LNCaP clone FGC (cell line): ENCODE measurements around the gene EXOC6.
A peak's percentile ranks its signal among the peaks of the same experiment; 100 is the strongest.
"Not testable (repeated sequence)": the region's sequence is repeated elsewhere in the genome, so short reads cannot be mapped to it uniquely, and the experiment has no call there.

Experiments used
- DNase-seq: peaks from one replicate; pipeline ENCODE4 v3.0.0-alpha.2; 2011; ENCODE audit warnings: low read depth
- H3K4me3 ChIP-seq: 2 replicates; pipeline ENCODE4 v1.5.1; 2011; ENCODE audit warnings: mild to moderate bottlenecking, low read depth, low read length, control low read depth
- TF ChIP-seq, protein P1 (sequence below): IDR thresholded peaks from 2 replicates; pipeline ENCODE4 v1.5.1; 2012; ENCODE audit warnings: mild to moderate bottlenecking; ENCODE audit not compliant: control insufficient read depth, insufficient read depth; ENCODE audit errors: extremely low read depth

EXOC6 gene

DNA sequence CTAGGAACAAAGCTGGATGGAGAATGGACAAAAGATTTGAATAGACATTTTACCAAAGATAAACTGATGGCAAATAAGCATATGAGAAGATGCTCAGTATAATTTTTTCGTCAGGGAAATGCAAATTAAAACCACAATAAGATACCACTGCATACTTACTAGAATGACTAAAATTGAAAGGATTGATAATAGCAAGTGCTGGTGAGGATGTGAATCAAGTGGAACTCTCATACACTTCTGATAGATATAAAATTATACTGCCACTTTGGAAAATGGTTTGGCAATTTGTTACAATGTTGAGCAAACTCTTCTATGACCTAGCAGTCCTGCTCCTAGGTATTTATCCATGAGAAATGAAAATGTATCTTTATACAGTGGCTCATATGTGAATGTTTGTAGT is 83.3 kb downstream of the EXOC6 start:
- TF ChIP-seq, protein P1, sequence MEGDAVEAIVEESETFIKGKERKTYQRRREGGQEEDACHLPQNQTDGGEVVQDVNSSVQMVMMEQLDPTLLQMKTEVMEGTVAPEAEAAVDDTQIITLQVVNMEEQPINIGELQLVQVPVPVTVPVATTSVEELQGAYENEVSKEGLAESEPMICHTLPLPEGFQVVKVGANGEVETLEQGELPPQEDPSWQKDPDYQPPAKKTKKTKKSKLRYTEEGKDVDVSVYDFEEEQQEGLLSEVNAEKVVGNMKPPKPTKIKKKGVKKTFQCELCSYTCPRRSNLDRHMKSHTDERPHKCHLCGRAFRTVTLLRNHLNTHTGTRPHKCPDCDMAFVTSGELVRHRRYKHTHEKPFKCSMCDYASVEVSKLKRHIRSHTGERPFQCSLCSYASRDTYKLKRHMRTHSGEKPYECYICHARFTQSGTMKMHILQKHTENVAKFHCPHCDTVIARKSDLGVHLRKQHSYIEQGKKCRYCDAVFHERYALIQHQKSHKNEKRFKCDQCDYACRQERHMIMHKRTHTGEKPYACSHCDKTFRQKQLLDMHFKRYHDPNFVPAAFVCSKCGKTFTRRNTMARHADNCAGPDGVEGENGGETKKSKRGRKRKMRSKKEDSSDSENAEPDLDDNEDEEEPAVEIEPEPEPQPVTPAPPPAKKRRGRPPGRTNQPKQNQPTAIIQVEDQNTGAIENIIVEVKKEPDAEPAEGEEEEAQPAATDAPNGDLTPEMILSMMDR, result no peak
- no peak for DNase-seq
- no peak overlapping the region for H3K4me3 ChIP-seq

DNA sequence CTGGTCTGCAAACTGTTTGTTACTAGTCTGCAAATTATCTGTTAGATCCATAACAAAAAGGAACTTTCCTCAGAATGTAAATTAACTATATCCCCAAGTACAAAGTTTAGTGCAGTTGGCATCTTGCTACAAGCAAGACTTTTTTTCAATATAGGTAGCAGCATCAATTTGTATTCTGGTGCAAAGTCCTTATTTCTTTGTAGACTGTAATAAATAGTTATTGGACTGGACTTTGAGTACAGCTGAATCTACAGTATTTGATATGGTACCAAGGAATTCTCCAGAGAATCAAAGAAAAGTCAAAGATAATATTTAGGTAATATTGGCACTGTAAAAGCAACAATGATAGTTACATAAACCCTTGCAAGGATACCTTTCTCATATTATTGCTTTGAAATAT is 89.6 kb downstream of the EXOC6 start:
- no peak overlapping the region for H3K4me3 ChIP-seq
- no peak for DNase-seq
- TF ChIP-seq, protein P1, result no peak

DNA sequence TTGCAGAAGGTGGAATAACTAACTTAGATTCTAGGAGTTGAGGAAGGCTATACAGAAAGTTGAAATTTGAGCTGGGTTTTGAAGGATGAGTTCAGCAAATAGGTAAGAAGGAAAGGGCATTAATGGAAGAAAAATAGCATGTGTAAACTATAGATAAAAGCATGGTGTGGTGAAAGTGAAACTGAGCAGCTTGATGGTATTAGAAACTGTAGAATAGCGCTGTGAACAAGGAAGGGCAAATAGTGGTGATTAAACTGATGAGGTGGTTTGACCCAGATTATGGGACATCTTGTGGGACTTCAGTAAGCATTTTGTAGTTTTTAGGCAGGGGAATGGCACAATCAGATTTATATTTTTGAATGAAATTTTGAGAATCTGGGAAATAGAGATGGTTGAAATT is 90.5 kb downstream of the EXOC6 start:
- no peak overlapping the region for H3K4me3 ChIP-seq
- no peak for DNase-seq
- TF ChIP-seq, protein P1, result no peak

DNA sequence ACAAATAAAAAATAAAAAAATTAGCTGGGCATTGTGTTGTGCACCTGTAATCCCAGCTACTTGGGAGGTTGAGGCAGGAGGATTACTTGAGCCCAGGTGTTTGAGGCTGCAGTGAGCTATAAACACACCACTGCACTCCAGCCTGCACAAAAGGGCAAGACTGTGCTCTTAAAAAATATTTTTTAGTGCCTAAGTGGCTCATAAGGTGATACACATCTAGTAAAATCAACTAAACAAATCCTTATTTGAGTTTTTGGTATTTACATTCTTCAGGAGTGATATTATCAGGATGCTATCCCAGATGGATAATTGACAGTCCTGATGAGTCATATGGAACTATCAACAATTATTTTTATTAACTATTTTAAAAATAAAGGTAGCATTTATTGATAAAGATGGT is 93.9 kb downstream of the EXOC6 start:
- peak; percentile 79 for DNase-seq
- no peak overlapping the region for H3K4me3 ChIP-seq
- TF ChIP-seq, protein P1, result no peak

DNA sequence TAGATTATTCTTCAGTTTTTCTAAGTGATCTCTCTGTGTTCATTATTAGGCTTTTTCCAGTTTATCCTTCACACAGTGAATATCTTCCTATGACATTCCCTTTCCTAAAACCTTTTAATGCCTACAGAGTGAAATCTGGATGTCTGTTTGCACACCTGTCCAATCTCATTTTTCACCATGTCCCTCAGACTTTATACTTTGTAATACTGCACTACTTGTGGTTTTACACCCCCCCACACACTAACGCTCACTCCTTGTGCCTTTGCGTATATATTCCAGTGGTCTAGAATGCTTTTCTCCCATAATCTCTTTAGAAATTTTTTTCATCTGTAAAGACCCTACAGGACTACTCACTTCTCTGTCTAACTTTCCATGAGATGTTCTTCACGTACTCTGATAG is 98.2 kb downstream of the EXOC6 start:
- no peak for DNase-seq
- TF ChIP-seq, protein P1, result no peak
- H3K4me3 ChIP-seq, result no peak overlapping the region

DNA sequence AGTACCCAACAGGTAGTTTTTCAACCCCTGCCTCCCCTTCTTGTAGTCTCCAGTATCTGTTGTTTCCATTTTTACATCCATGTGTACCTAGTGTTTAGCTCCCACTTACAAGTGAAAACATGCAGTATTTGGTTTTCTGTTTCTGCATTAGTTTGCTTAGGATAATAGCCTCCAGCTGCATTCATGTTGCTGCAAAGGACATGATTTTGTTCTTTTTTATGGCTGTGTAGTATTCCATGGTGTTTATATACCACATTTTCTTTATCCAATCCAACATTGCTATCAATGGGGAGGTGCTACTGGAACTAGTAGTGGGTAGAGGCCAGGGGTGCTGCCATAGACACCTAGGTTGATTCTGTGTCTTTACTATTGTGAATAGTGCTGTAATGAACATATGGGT is 104.3 kb downstream of the EXOC6 start:
- not testable (repeated sequence) for DNase-seq, H3K4me3 ChIP-seq

DNA sequence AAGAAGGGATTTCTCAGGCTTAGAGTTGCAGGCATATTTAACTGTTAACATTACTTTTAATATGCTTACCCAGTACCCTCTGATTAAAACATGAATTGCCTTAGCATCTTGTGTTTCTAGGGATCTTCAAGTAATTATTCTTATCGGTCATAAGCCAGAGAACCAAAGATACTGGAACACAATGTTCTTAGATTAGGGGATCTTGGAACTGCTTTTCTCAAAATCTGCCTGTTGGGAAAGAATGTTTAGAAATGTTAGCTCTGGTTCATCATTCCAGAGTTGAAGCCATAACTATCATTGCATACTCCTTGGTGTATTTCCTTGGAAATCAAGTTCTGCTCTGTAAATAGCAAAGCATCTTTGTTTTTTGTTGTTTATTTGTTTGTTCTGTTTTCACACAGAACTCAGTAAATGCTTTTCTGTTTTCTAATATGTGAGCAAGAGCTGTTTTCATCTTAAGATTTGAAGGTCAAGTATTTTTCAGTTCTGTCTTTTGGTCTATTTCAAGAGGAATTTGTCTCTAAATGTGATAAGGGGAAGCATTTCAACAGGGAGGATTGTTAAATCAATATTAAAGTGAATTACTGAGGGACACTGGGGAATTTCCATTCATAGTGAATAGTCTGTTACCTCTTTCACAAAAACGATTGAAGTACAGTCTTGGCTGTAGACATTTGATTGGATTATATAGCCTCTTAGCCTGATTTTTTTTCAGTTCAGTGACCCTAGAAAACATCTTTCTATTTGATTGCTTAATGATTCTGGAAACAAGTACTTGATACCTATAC is 109.1 kb downstream of the EXOC6 start:
- H3K4me3 ChIP-seq, result no peak overlapping the region
- TF ChIP-seq, protein P1, result no peak
- no peak for DNase-seq
